HCT116 (cell line): ENCODE data around the gene CRTC3. TPM values are rescaled to one million over a fixed set of nuclear protein-coding genes. Genes with fewer than 3 reads are reported as not detected.

Experiments used
- ATAC-seq: fragments of 200-7000 bp; cut with Tn5 transposase; 2 replicates; pipeline ENCODE4 v1.9.1; 2020; ENCODE audit warnings: mild to moderate bottlenecking, moderate library complexity
- BruUV-seq: library from RNA; stranded (reverse); fragments of 400-500 nt; replicated peaks from 2 replicates; lab custom pipeline; 2021; lab: Mats Ljungman, UMichigan
- CTCF ChIA-PET: fragments of 300-600 bp; sonication (Branson Sonifier 250); formaldehyde crosslinking; loops from one replicate; lab custom pipeline; 2021; ENCODE audit warnings: antibody characterized with exemption; lab: Charles Lee
- POLR2A ChIA-PET: fragments of 300-600, 350-600 bp; sonication (Branson Sonifier 250); formaldehyde crosslinking; loops from one replicate; lab custom pipeline; 2021; ENCODE audit warnings: antibody characterized with exemption; lab: Charles Lee
- RAD21 ChIA-PET, 2 experiments: fragments of 300-600 bp; sonication (Branson Sonifier 250); formaldehyde crosslinking; loops; one replicate each; lab custom pipeline; 2023; ENCODE audit warnings: low total read pairs in 2 of 2; ENCODE audit not compliant: uncharacterized antibody in 2 of 2, unreplicated experiment in 2 of 2, low non-redundant PET in 1 of 2; lab: Charles Lee
- DNase-seq: peaks from one replicate; pipeline ENCODE4 v3.0.0-alpha.2; 2010; ENCODE audit warnings: low read depth, low spot score
- H2AFZ ChIP-seq: fragments of 200-600 bp; shearing (Covaris generic), sonication (generic); 2 replicates; pipeline ENCODE4 v1.6.1; 2017; ENCODE audit warnings: low read depth, mixed run types, mixed read lengths, antibody characterized with exemption, low read length; ENCODE audit not compliant: poor library complexity, severe bottlenecking
- H3K27ac ChIP-seq: 2 replicates; pipeline ENCODE4 v1.5.1; 2012; ENCODE audit warnings: low read depth, low read length
- H3K27me3 ChIP-seq: fragments of 200-600 bp; sonication (generic); 2 replicates; pipeline ENCODE4 v1.6.1; 2016; ENCODE audit warnings: mixed run types, low read length, mixed read lengths; ENCODE audit not compliant: insufficient read depth
- H3K36me3 ChIP-seq, 2 experiments: fragments of 200-500 bp in 1 of 2; fragments of 200-600 bp in 1 of 2; sonication (Bioruptor generic) in 1 of 2; sonication (generic) in 1 of 2; 2 replicates each; pipeline versions ENCODE4 v1.5.1 to v1.6.1; 2014 to 2016; ENCODE audit warnings: low read length in 2 of 2, inconsistent platforms in 1 of 2, mixed read lengths in 1 of 2, mixed run types in 1 of 2; ENCODE audit not compliant: insufficient read depth in 2 of 2, control insufficient read depth in 1 of 2
- H3K4me1 ChIP-seq, 2 experiments: fragments of 200-600 bp in 1 of 2; sonication (generic) in 1 of 2; 2 replicates each; pipeline versions ENCODE4 v1.5.1 to v1.6.1; 2012 to 2017; ENCODE audit warnings: low read length in 2 of 2, inconsistent platforms in 1 of 2, mild to moderate bottlenecking in 1 of 2, mixed read lengths in 1 of 2, mixed run types in 1 of 2, moderate library complexity in 1 of 2; ENCODE audit not compliant: insufficient read depth in 2 of 2, control insufficient read depth in 1 of 2
- H3K4me2 ChIP-seq: fragments of 200-600 bp; sonication (generic); 2 replicates; pipeline ENCODE4 v1.6.1; 2017; ENCODE audit warnings: mixed run types, low read length, mixed read lengths
- H3K4me3 ChIP-seq, 2 experiments: fragments of 200-600 bp in 1 of 2; sonication (generic) in 1 of 2; replicated peaks in 1 of 2; 2 replicates each; pipeline ENCODE4 v1.5.1; 2011 to 2016; ENCODE audit warnings: low read length in 2 of 2, control low read depth in 1 of 2, low read depth in 1 of 2, mild to moderate bottlenecking in 1 of 2, mixed read lengths in 1 of 2, mixed run types in 1 of 2
- H3K79me2 ChIP-seq: fragments of 200-600 bp; sonication (generic); 2 replicates; pipeline ENCODE4 v1.6.1; 2017; ENCODE audit warnings: mild to moderate bottlenecking, mixed run types, low read length, moderate library complexity, mixed read lengths; ENCODE audit not compliant: insufficient read depth
- H3K9ac ChIP-seq: fragments of 200-600 bp; sonication (generic); 2 replicates; pipeline ENCODE4 v1.6.1; 2016; ENCODE audit warnings: low read length, mixed read lengths
- H3K9me2 ChIP-seq: fragments of 200-600 bp; sonication (generic), shearing (Covaris generic); 2 replicates; pipeline ENCODE4 v1.6.1; 2017; ENCODE audit warnings: mixed run types, mild to moderate bottlenecking, moderate library complexity; ENCODE audit not compliant: insufficient read depth
- H3K9me3 ChIP-seq, 2 experiments: fragments of 200-500 bp in 1 of 2; fragments of 200-600 bp in 1 of 2; sonication (Bioruptor generic) in 1 of 2; sonication (generic) in 1 of 2; 2 replicates each; pipeline ENCODE4 v1.6.1; 2014 to 2017; ENCODE audit warnings: low read length in 2 of 2, mixed read lengths in 2 of 2, inconsistent platforms in 1 of 2, low read depth in 1 of 2, mild to moderate bottlenecking in 1 of 2, mixed run types in 1 of 2, moderate library complexity in 1 of 2; ENCODE audit not compliant: control insufficient read depth in 1 of 2, insufficient read depth in 1 of 2
- H4K20me1 ChIP-seq: fragments of 200-600 bp; sonication (generic), shearing (Covaris generic); 2 replicates; pipeline ENCODE4 v1.6.1; 2017; ENCODE audit warnings: mixed run types, mild to moderate bottlenecking, moderate library complexity; ENCODE audit not compliant: insufficient read depth
- CBX3 ChIP-seq: IDR thresholded peaks from 2 replicates; pipeline ENCODE4 v1.6.1; 2012; ENCODE audit warnings: low read depth
- CEBPB ChIP-seq: IDR thresholded peaks from 2 replicates; pipeline ENCODE4 v1.6.1; 2012; ENCODE audit warnings: low read depth
- EGR1 ChIP-seq: IDR thresholded peaks from 2 replicates; pipeline ENCODE4 v1.6.1; 2012; ENCODE audit warnings: low read depth
- EZH2phosphoT487 ChIP-seq: fragments of 200-600 bp; IDR thresholded peaks from 2 replicates; pipeline ENCODE4 v1.6.1; 2018; ENCODE audit warnings: antibody characterized with exemption, borderline replicate concordance
- FOSL1 ChIP-seq: IDR thresholded peaks from 2 replicates; pipeline ENCODE4 v1.6.1; 2012; ENCODE audit warnings: low read depth
- POLR2AphosphoS5 ChIP-seq: IDR thresholded peaks from 2 replicates; pipeline ENCODE4 v1.6.1; 2011; ENCODE audit warnings: mild to moderate bottlenecking, low read depth, low read length, moderate library complexity
- SIN3A ChIP-seq: IDR thresholded peaks from 2 replicates; pipeline ENCODE4 v1.6.1; 2012; ENCODE audit warnings: low read depth
- SP1 ChIP-seq: IDR thresholded peaks from 2 replicates; pipeline ENCODE4 v1.6.1; 2012; ENCODE audit warnings: low read depth
- TCF7L2 ChIP-seq: IDR thresholded peaks from 2 replicates; pipeline ENCODE4 v1.7.0; 2011; ENCODE audit warnings: borderline replicate concordance, inconsistent platforms; ENCODE audit not compliant: insufficient read depth, insufficient read length; ENCODE audit errors: extremely low read depth
- ZFX ChIP-seq: fragments of 450-650 bp; IDR thresholded peaks from 2 replicates; pipeline ENCODE4 v1.6.1; 2017
- intact Hi-C: fragments of 100-400 bp; cut with micrococcal nuclease; formaldehyde crosslinking; loops from 2 replicates; pipeline ENCODE4 v1.10.0; 2022
- total RNA-seq: library from RNA; stranded (reverse); gene quantifications from one replicate; pipeline ENCODE4 v1.2.1, GENCODE V29; 2021; ENCODE audit not compliant: unreplicated experiment
- TF ChIP-seq, protein P1 (sequence below), 3 experiments: fragments of 200-600 bp in 1 of 3; sonication (generic) in 1 of 3; IDR thresholded peaks in 2 of 3; conservative IDR thresholded peaks in 1 of 3; 2 replicates each; pipeline ENCODE4 v1.5.1; 2012 to 2017; ENCODE audit warnings: low read depth in 2 of 3, low read length in 2 of 3, antibody characterized with exemption in 1 of 3, borderline replicate concordance in 1 of 3, control low read depth in 1 of 3, mild to moderate bottlenecking in 1 of 3, mixed read lengths in 1 of 3, mixed run types in 1 of 3, moderate library complexity in 1 of 3; ENCODE audit not compliant: insufficient read depth in 1 of 3
- TF ChIP-seq, protein P2 (sequence below): IDR thresholded peaks from 2 replicates; pipeline ENCODE4 v1.6.1; 2011; ENCODE audit warnings: mild to moderate bottlenecking, low read length, moderate library complexity; ENCODE audit not compliant: insufficient replicate concordance; ENCODE audit errors: extremely low read depth
- TF ChIP-seq, protein P3 (sequence below): IDR thresholded peaks from 2 replicates; pipeline ENCODE4 v1.6.1; 2012; ENCODE audit warnings: low read depth

Gene CRTC3
- total RNA-seq, 1 experiment from 2014 or later, result 20.7 TPM

DNA sequence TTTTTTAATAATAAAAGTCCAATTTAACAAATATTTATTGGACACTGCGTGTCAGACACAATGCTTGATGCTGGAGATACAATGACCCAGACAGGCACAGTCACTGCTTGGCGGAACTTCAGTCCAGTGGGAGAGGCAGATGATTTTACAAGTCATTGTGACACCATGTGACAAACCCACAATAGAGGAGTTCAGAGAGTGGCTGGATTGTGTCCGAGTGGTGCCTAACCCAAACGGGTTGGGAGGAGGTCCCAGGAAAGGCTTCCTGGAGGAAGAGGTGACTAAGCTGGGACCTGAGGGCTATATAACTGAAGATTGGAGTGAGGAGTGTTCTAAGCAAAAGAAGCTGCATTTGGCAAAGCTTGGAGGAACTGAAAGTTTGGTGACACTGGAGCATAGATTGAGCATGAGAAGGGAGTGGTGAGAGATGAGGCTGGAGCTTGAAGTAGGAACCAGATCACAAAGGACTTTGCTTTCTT is 41.4 kb downstream of the CRTC3 start:
- peaks cover 18% of the 10 kb centered on the region; the same call in 1 of the 2 replicates for H3K79me2 ChIP-seq
- no peak for TF ChIP-seq FOSL1
- TF ChIP-seq, protein P1, sequence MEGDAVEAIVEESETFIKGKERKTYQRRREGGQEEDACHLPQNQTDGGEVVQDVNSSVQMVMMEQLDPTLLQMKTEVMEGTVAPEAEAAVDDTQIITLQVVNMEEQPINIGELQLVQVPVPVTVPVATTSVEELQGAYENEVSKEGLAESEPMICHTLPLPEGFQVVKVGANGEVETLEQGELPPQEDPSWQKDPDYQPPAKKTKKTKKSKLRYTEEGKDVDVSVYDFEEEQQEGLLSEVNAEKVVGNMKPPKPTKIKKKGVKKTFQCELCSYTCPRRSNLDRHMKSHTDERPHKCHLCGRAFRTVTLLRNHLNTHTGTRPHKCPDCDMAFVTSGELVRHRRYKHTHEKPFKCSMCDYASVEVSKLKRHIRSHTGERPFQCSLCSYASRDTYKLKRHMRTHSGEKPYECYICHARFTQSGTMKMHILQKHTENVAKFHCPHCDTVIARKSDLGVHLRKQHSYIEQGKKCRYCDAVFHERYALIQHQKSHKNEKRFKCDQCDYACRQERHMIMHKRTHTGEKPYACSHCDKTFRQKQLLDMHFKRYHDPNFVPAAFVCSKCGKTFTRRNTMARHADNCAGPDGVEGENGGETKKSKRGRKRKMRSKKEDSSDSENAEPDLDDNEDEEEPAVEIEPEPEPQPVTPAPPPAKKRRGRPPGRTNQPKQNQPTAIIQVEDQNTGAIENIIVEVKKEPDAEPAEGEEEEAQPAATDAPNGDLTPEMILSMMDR (IDR thresholded peaks at IDR 0.05 in 2 of 3, conservative IDR thresholded peaks at IDR 0.05 in 1 of 3; ENCODE audit: borderline replicate concordance in 1 of 3, insufficient read depth in 1 of 3, low read depth in 2 of 3, low read length in 2 of 3), result no peak
- TF ChIP-seq CBX3, result no peak
- ChIA-PET CTCF (interaction anchor here (0.7 kb wide), 1 partner anchor 13 kb away, joined by 3 read pairs; no protein-coding TSS in a partner anchor), RAD21 (no interaction called here), POLR2A (no interaction called here)
- peak; percentile 89 for ATAC-seq
- peak overlapping the region; percentile 48 for H3K4me2 ChIP-seq
- H3K36me3 ChIP-seq, result no peaks in the 10 kb centered on the region
- H3K27me3 ChIP-seq, result no peaks in the 10 kb centered on the region
- H3K9me2 ChIP-seq, result no peaks in the 10 kb centered on the region
- H3K9me3 ChIP-seq, result no peaks in the 10 kb centered on the region
- H4K20me1 ChIP-seq, result peaks cover 7% of the 10 kb centered on the region; the same call in 1 of the 2 replicates
- peak; percentile 43 for DNase-seq
- H3K27ac ChIP-seq, result no peak overlapping the region
- H3K4me1 ChIP-seq, result peaks cover 5 to 16% of the 10 kb centered on the region in 2 experiments
- no peak overlapping the region for H3K4me3 ChIP-seq
- intact Hi-C loops, result no loop called here
- no TSS peak for BruUV-seq
- no peak overlapping the region for H2AFZ ChIP-seq
- no peak overlapping the region for H3K9ac ChIP-seq

DNA sequence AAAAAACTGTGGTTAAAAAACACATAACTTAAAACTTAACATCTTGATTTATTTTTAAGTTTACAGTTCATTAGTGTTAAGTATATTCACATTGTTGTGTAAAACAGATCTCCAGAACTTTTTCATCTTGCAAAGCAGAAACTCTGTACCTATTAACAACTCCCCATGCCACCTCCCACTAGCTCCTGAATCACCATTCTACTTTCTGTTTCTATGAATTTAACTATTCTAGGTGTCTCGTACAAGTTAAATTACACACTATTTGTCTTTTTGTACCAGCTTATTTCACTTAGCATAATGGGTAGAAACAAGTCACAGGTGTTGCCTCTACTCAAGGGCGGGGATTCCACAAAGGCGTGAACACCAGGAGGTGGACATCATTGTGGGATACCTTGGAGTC is 43.2 kb downstream of the CRTC3 start:
- Histone ChIP-seq H3K27ac (no peak overlapping the region), H3K4me2 (no peak overlapping the region), H3K27me3 (no peaks in the 10 kb centered on the region), H3K79me2 (peaks cover 21% of the 10 kb centered on the region; the same call in 1 of the 2 replicates), H4K20me1 (peaks cover 7% of the 10 kb centered on the region; the same call in 1 of the 2 replicates), H3K36me3 (no peaks in the 10 kb centered on the region), H3K4me3 (no peak overlapping the region), H3K9me3 (no peaks in the 10 kb centered on the region), H3K9me2 (no peaks in the 10 kb centered on the region), H3K4me1 (peaks cover 5 to 16% of the 10 kb centered on the region in 2 experiments), H2AFZ (no peak overlapping the region), H3K9ac (no peak overlapping the region)
- ChIA-PET CTCF (no interaction called here), RAD21 (no interaction called here), POLR2A (no interaction called here)
- no peak for DNase-seq
- no peak for ATAC-seq
- BruUV-seq, result no TSS peak
- intact Hi-C loops, result no loop called here
- no peak for TF ChIP-seq EZH2phosphoT487
- TF ChIP-seq EGR1, result no peak
- TF ChIP-seq POLR2AphosphoS5, result no peak
- no peak for TF ChIP-seq CEBPB
- TF ChIP-seq CBX3, result no peak
- no peak for TF ChIP-seq ZFX
- no peak for TF ChIP-seq SP1
- no peak for TF ChIP-seq TCF7L2
- TF ChIP-seq SIN3A, result no peak
- TF ChIP-seq, protein P2, sequence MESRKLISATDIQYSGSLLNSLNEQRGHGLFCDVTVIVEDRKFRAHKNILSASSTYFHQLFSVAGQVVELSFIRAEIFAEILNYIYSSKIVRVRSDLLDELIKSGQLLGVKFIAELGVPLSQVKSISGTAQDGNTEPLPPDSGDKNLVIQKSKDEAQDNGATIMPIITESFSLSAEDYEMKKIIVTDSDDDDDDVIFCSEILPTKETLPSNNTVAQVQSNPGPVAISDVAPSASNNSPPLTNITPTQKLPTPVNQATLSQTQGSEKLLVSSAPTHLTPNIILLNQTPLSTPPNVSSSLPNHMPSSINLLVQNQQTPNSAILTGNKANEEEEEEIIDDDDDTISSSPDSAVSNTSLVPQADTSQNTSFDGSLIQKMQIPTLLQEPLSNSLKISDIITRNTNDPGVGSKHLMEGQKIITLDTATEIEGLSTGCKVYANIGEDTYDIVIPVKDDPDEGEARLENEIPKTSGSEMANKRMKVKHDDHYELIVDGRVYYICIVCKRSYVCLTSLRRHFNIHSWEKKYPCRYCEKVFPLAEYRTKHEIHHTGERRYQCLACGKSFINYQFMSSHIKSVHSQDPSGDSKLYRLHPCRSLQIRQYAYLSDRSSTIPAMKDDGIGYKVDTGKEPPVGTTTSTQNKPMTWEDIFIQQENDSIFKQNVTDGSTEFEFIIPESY, result no peak
- TF ChIP-seq, protein P3, sequence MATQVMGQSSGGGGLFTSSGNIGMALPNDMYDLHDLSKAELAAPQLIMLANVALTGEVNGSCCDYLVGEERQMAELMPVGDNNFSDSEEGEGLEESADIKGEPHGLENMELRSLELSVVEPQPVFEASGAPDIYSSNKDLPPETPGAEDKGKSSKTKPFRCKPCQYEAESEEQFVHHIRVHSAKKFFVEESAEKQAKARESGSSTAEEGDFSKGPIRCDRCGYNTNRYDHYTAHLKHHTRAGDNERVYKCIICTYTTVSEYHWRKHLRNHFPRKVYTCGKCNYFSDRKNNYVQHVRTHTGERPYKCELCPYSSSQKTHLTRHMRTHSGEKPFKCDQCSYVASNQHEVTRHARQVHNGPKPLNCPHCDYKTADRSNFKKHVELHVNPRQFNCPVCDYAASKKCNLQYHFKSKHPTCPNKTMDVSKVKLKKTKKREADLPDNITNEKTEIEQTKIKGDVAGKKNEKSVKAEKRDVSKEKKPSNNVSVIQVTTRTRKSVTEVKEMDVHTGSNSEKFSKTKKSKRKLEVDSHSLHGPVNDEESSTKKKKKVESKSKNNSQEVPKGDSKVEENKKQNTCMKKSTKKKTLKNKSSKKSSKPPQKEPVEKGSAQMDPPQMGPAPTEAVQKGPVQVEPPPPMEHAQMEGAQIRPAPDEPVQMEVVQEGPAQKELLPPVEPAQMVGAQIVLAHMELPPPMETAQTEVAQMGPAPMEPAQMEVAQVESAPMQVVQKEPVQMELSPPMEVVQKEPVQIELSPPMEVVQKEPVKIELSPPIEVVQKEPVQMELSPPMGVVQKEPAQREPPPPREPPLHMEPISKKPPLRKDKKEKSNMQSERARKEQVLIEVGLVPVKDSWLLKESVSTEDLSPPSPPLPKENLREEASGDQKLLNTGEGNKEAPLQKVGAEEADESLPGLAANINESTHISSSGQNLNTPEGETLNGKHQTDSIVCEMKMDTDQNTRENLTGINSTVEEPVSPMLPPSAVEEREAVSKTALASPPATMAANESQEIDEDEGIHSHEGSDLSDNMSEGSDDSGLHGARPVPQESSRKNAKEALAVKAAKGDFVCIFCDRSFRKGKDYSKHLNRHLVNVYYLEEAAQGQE, result no peak
